SK-N-MC (cell line): ENCODE results near the gene PTPRM.

Experiments used
- EZH2 ChIP-seq: fragments of 200-600 bp; sonication (generic); IDR thresholded peaks from one replicate; pipeline ENCODE4 v1.6.1; 2017; ENCODE audit warnings: antibody characterized with exemption
- POLR2AphosphoS5 ChIP-seq: IDR thresholded peaks from 2 replicates; pipeline ENCODE4 v1.6.1; 2012; ENCODE audit warnings: mild to moderate bottlenecking, low read depth, low read length, borderline replicate concordance

DNA sequence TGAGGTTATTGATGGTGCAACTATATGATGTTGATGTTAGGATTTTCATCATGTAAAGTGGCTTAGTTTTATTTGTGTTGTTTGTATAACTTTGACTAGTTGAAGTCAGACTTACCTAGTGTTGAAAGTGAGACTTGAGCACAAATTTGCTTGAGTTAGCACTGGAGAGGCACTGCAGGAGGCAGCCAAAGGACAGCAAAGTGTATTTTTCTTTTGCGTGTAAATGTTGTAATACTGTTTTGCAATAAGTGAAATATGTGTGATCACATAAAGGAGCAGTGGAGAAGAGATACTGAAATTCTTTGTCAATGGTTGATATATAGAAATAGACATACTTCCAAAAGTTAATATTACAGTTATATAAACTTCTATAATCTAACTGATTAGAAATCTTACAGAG, 710.2 kb downstream of the PTPRM start:
- no peak for TF ChIP-seq EZH2
- TF ChIP-seq POLR2AphosphoS5 = no peak
